ENCODE results near the gene GADD45A.

The GADD45A gene

GRCh38 chr1:67684526-67685066 is 405 bp upstream of the GADD45A start:
- ATAC-seq = no peak
- TF ChIP-seq ZFP3 (CRISPR knock-in tag; IDR thresholded peaks at IDR 0.05) (peak; percentile 94), POU6F1 (CRISPR knock-in tag; IDR thresholded peaks at IDR 0.05; ENCODE audit: borderline replicate concordance, low read depth) (no peak)

- ATAC-seq = peak; percentile 13
- TF ChIP-seq ISL1 (CRISPR knock-in tag; IDR thresholded peaks at IDR 0.05) = no peak
- no peak for TF ChIP-seq CSDC2 (CRISPR knock-in tag; IDR thresholded peaks at IDR 0.05)
- TF ChIP-seq CREB5 (CRISPR knock-in tag; IDR thresholded peaks at IDR 0.05; ENCODE audit: low read depth) = no peak
- no peak for TF ChIP-seq ESRRG (CRISPR knock-in tag; IDR thresholded peaks at IDR 0.05)
- no peak for TF ChIP-seq ZNF70 (CRISPR knock-in tag; IDR thresholded peaks at IDR 0.05)
- no peak for TF ChIP-seq ZNF565 (CRISPR knock-in tag; conservative IDR thresholded peaks at IDR 0.05; ENCODE audit: low read depth)
- 0 out of 2 replicates have a peak, but pooled peaks have one; percentile 2 for TF ChIP-seq GLIS3 (CRISPR knock-in tag; IDR thresholded peaks at IDR 0.05)
Observed at GRCh38 chr1:67685558-67686266, 711 bp downstream of the GADD45A start.

- peak; percentile 64 for ATAC-seq
- TF ChIP-seq ISL1 (CRISPR knock-in tag; IDR thresholded peaks at IDR 0.05) = peak; percentile 83
- TF ChIP-seq ZC3H10 (CRISPR knock-in tag; IDR thresholded peaks at IDR 0.05) = peak; percentile 54; the same call in 1 of the 2 replicates
- no peak for TF ChIP-seq BACH2 (CRISPR knock-in tag; IDR thresholded peaks at IDR 0.05; ENCODE audit: borderline replicate concordance)
- TF ChIP-seq ZNF70 (CRISPR knock-in tag; IDR thresholded peaks at IDR 0.05) = 0 out of 2 replicates have a peak, but pooled peaks have one; percentile 16
- TF ChIP-seq SNAI2 (CRISPR knock-in tag; IDR thresholded peaks at IDR 0.05) = no peak
- TF ChIP-seq ARNTL (CRISPR knock-in tag; IDR thresholded peaks at IDR 0.05; ENCODE audit: borderline replicate concordance, low read depth) = no peak
- TF ChIP-seq CREB5 (CRISPR knock-in tag; IDR thresholded peaks at IDR 0.05; ENCODE audit: low read depth) = 0 out of 2 replicates have a peak, but pooled peaks have one; percentile 65
- peak; percentile 52; the same call in 1 of the 2 replicates for TF ChIP-seq GLIS3 (CRISPR knock-in tag; IDR thresholded peaks at IDR 0.05)
- TF ChIP-seq ZFP3 (CRISPR knock-in tag; IDR thresholded peaks at IDR 0.05) = peak; percentile 63; the same call in 1 of the 2 replicates
- TF ChIP-seq OSR1 (CRISPR knock-in tag; IDR thresholded peaks at IDR 0.05) = no peak
- peak; percentile 48; the same call in 1 of the 2 replicates for TF ChIP-seq TCF4 (CRISPR knock-in tag; IDR thresholded peaks at IDR 0.05; ENCODE audit: borderline replicate concordance)
- TF ChIP-seq TOX (CRISPR knock-in tag; IDR thresholded peaks at IDR 0.05; ENCODE audit: borderline replicate concordance) = no peak
- TF ChIP-seq ZNF8 (CRISPR knock-in tag; IDR thresholded peaks at IDR 0.05) = no peak
- no peak for TF ChIP-seq ZNF565 (CRISPR knock-in tag; conservative IDR thresholded peaks at IDR 0.05; ENCODE audit: low read depth)
- no peak for TF ChIP-seq POU6F1 (CRISPR knock-in tag; IDR thresholded peaks at IDR 0.05; ENCODE audit: borderline replicate concordance, low read depth)
Observed at GRCh38 chr1:67686267-67687197, 1.5 kb downstream of the GADD45A start.

GRCh38 chr1:67687198-67687545 is 2.2 kb downstream of the GADD45A start:
- TF ChIP-seq ZNF70 (CRISPR knock-in tag; IDR thresholded peaks at IDR 0.05) (no peak), SNAI2 (CRISPR knock-in tag; IDR thresholded peaks at IDR 0.05) (no peak), RARB (CRISPR knock-in tag; IDR thresholded peaks at IDR 0.05) (no peak), ZFP30 (CRISPR knock-in tag; IDR thresholded peaks at IDR 0.05) (no peak), ZC3H10 (CRISPR knock-in tag; IDR thresholded peaks at IDR 0.05) (no peak), ZNF8 (CRISPR knock-in tag; IDR thresholded peaks at IDR 0.05) (no peak), GLIS3 (CRISPR knock-in tag; IDR thresholded peaks at IDR 0.05) (no peak), CSRNP3 (CRISPR knock-in tag; IDR thresholded peaks at IDR 0.05) (no peak), CSDC2 (CRISPR knock-in tag; IDR thresholded peaks at IDR 0.05) (no peak), PPARA (CRISPR knock-in tag; IDR thresholded peaks at IDR 0.05; ENCODE audit: borderline replicate concordance) (no peak), TOX (CRISPR knock-in tag; IDR thresholded peaks at IDR 0.05; ENCODE audit: borderline replicate concordance) (no peak)
- ATAC-seq = no peak
